PC-3 (cell line): ENCODE measurements around the gene OSBPL1A. TPM values are rescaled to one million over a fixed set of nuclear protein-coding genes. Genes with fewer than 3 reads are reported as not detected.

Experiments used
- ATAC-seq: fragments of 200-7000 bp; cut with Tn5 transposase; 2 replicates; pipeline ENCODE4 v1.9.1; 2020; ENCODE audit warnings: mild to moderate bottlenecking, moderate library complexity
- BruUV-seq: library from RNA; stranded (reverse); fragments of 400-500 nt; replicated peaks from 2 replicates; lab custom pipeline; 2021; lab: Mats Ljungman, UMichigan
- CTCF ChIA-PET: fragments of 300-600 bp; sonication (Branson Sonifier 250); formaldehyde crosslinking; loops from one replicate; lab custom pipeline; 2022; ENCODE audit warnings: antibody characterized with exemption; lab: Charles Lee
- POLR2A ChIA-PET: fragments of 300-600 bp; sonication (Branson Sonifier 250); formaldehyde crosslinking; loops from one replicate; lab custom pipeline; 2022; ENCODE audit warnings: antibody characterized with exemption; ENCODE audit not compliant: unreplicated experiment; lab: Charles Lee
- DNase-seq: peaks from one replicate; pipeline ENCODE4 v3.0.0-alpha.2; 2015
- H2AFZ ChIP-seq: fragments of 300-600 bp; sonication (generic); 2 replicates; pipeline ENCODE4 v1.6.0; 2016; ENCODE audit warnings: antibody characterized with exemption, low read length
- H3F3A ChIP-seq: fragments of 300-600 bp; sonication (generic); one replicate; pipeline ENCODE4 v1.6.0; 2017; ENCODE audit warnings: antibody characterized with exemption, low read length, control low read depth, mild to moderate bottlenecking; ENCODE audit not compliant: unreplicated experiment
- H3K27ac ChIP-seq: fragments of 300-600 bp; sonication (generic); 2 replicates; pipeline ENCODE4 v1.5.1; 2016; ENCODE audit warnings: mild to moderate bottlenecking, low read length
- H3K27me3 ChIP-seq: fragments of 300-600 bp; sonication (generic); 2 replicates; pipeline ENCODE4 v1.6.1; 2016; ENCODE audit warnings: low read length, mixed read lengths
- H3K36me3 ChIP-seq: fragments of 300-600 bp; sonication (generic); 2 replicates; pipeline ENCODE4 v1.6.1; 2016; ENCODE audit warnings: low read depth, mixed run types, low read length, mixed read lengths
- H3K4me1 ChIP-seq: fragments of 300-600 bp; sonication (generic); 2 replicates; pipeline ENCODE4 v1.5.1; 2016; ENCODE audit warnings: low read length; ENCODE audit not compliant: insufficient read depth
- H3K4me2 ChIP-seq: fragments of 300-600 bp; sonication (generic); 2 replicates; pipeline ENCODE4 v1.6.0; 2016; ENCODE audit warnings: low read length
- H3K4me3 ChIP-seq: fragments of 300-600 bp; sonication (generic); 2 replicates; pipeline ENCODE4 v1.5.1; 2016; ENCODE audit warnings: mild to moderate bottlenecking, low read length, mixed read lengths
- H3K79me2 ChIP-seq: fragments of 300-600 bp; sonication (generic); 2 replicates; pipeline ENCODE4 v1.6.1; 2017; ENCODE audit warnings: low read length, mixed read lengths
- H3K9ac ChIP-seq: fragments of 300-600 bp; sonication (generic); 2 replicates; pipeline ENCODE4 v1.6.0; 2016; ENCODE audit warnings: mild to moderate bottlenecking, low read length
- H3K9me2 ChIP-seq: fragments of 300-600 bp; sonication (generic); replicated peaks from 2 replicates; pipeline ENCODE4 v1.6.1; 2016; ENCODE audit warnings: mixed run types, low read length, mixed read lengths
- H3K9me3 ChIP-seq: fragments of 300-600 bp; sonication (generic); 2 replicates; pipeline ENCODE4 v1.6.1; 2016; ENCODE audit warnings: low read length, mixed read lengths
- H4K20me1 ChIP-seq: fragments of 300-600 bp; sonication (generic); 2 replicates; pipeline ENCODE4 v1.6.1; 2016; ENCODE audit warnings: low read length, mixed read lengths
- CTCF ChIP-seq: fragments of 300-600 bp; sonication (generic); conservative IDR thresholded peaks from 2 replicates; pipeline ENCODE4 v1.5.1; 2017; ENCODE audit warnings: antibody characterized with exemption, low read depth, mild to moderate bottlenecking, low read length
- EZH2 ChIP-seq: fragments of 300-600 bp; sonication (generic); IDR thresholded peaks from one replicate; pipeline ENCODE4 v1.6.1; 2017; ENCODE audit warnings: antibody characterized with exemption, mild to moderate bottlenecking, low read length; ENCODE audit not compliant: unreplicated experiment
- EZH2phosphoT487 ChIP-seq: fragments of 300-600 bp; sonication (generic); IDR thresholded peaks from 2 replicates; pipeline ENCODE4 v1.6.1; 2018; ENCODE audit warnings: mild to moderate bottlenecking, antibody characterized with exemption, low read length, borderline replicate concordance
- intact Hi-C: fragments of 100-400 bp; cut with micrococcal nuclease; formaldehyde crosslinking; loops from 2 replicates; pipeline ENCODE4 v1.9.0; 2023
- total RNA-seq: library from RNA; depleted of rRNA; stranded (reverse); fragments of >200 nt; gene quantifications from 2 replicates; pipeline ENCODE4 v1.2.3, GENCODE V29; 2014

Gene OSBPL1A
- total RNA-seq, 1 experiment from 2014 or later, result 39.7 TPM

- Histone ChIP-seq H3K9me3 (no peaks in the 10 kb centered on the region), H2AFZ (no peak overlapping the region), H4K20me1 (no peaks in the 10 kb centered on the region), H3K4me3 (no peak overlapping the region), H3K79me2 (no peaks in the 10 kb centered on the region), H3K9me2 (no peaks in the 10 kb centered on the region), H3K27ac (no peak overlapping the region), H3K27me3 (no peaks in the 10 kb centered on the region), H3F3A (no peaks in the 10 kb centered on the region), H3K4me1 (no peaks in the 10 kb centered on the region), H3K36me3 (no peaks in the 10 kb centered on the region), H3K4me2 (no peak overlapping the region), H3K9ac (no peak overlapping the region)
- ChIA-PET CTCF (interaction anchor here (0.6 kb wide), 1 partner anchor 201 kb away, joined by 3 read pairs; no protein-coding TSS in a partner anchor), POLR2A (no interaction called here)
- intact Hi-C loops, result no loop called here
- no TSS peak for BruUV-seq
- DNase-seq (no peak), ATAC-seq (no peak)
- TF ChIP-seq CTCF (no peak), EZH2phosphoT487 (no peak), EZH2 (no peak)
These were observed 19.9 kb upstream of the OSBPL1A start for GRCh38 chr18:24417480-24417879.

- POLR2A ChIA-PET, result no interaction called here
These were observed 16.9 kb upstream of the OSBPL1A start for GRCh38 chr18:24414349-24415003.

More at GRCh38 chr18:24414349-24415003, 16.9 kb upstream of the OSBPL1A start:
- Histone ChIP-seq H3K9ac (no peak overlapping the region), H3K4me3 (no peak overlapping the region), H3K27me3 (no peaks in the 10 kb centered on the region), H3K36me3 (no peaks in the 10 kb centered on the region), H3K4me1 (no peaks in the 10 kb centered on the region), H3K27ac (no peak overlapping the region), H3F3A (no peaks in the 10 kb centered on the region), H4K20me1 (no peaks in the 10 kb centered on the region), H3K9me2 (no peaks in the 10 kb centered on the region), H3K79me2 (no peaks in the 10 kb centered on the region), H3K9me3 (no peaks in the 10 kb centered on the region), H2AFZ (no peak overlapping the region), H3K4me2 (no peak overlapping the region)
- intact Hi-C loops, result no loop called here
- no peak for DNase-seq
- no TSS peak for BruUV-seq
- ATAC-seq, result no peak
- CTCF ChIA-PET, result interaction anchor here (1.0 kb wide), 1 partner anchor 73 kb away, joined by 3 read pairs; no protein-coding TSS in a partner anchor
- TF ChIP-seq CTCF (no peak), EZH2phosphoT487 (no peak), EZH2 (no peak)
